Activated CD4-positive, alpha-beta T cell treated with anti-CD3 and anti-CD28 coated beads, Interleukin-2, amount 50 U/mL, for 48 hours (primary cell): ENCODE measurements around the gene TFRC.
"Not testable (repeated sequence)": the region's sequence is repeated elsewhere in the genome, so short reads cannot be mapped to it uniquely, and the experiment has no call there.

Source experiments
- DNase-seq, 2 experiments: peaks; one replicate each; pipeline ENCODE4 v3.0.0-alpha.2; 2020

Gene TFRC

GRCh38 chr3:196002721-196003120 is 79.2 kb downstream of the TFRC start:
- DNase-seq, result not testable (repeated sequence)

GRCh38 chr3:196001240-196001639 is 80.7 kb downstream of the TFRC start:
- not testable (repeated sequence) for DNase-seq

- not testable (repeated sequence) for DNase-seq
Measured at GRCh38 chr3:196000360-196000950, 81.4 kb downstream of the TFRC start.

- no peak for DNase-seq
Measured at GRCh38 chr3:195999896-196000295, 82.0 kb downstream of the TFRC start.
